HepG2 (cell line): ENCODE data around the gene BPIFB2. TPM values are rescaled to one million over a fixed set of nuclear protein-coding genes. Genes with fewer than 3 reads are reported as not detected.

Experiments
- CCDC6 ChIP-seq: sonication (generic); formaldehyde crosslinking; IDR thresholded peaks from 2 replicates; pipeline ENCODE4 v1.8.1; 2022; ENCODE audit warnings: mild to moderate bottlenecking, missing genetic modification reagents, moderate library complexity
- GRHL1 ChIP-seq: sonication (generic); formaldehyde crosslinking; conservative IDR thresholded peaks from 2 replicates; pipeline ENCODE4 v1.8.0; 2022; ENCODE audit warnings: missing genetic modification reagents
- GTF3A ChIP-seq: sonication (generic); formaldehyde crosslinking; conservative IDR thresholded peaks from 2 replicates; pipeline ENCODE4 v1.4.0; 2020; ENCODE audit warnings: mild to moderate bottlenecking, missing genetic modification reagents
- ISL2 ChIP-seq: sonication (generic); formaldehyde crosslinking; IDR thresholded peaks from 2 replicates; pipeline ENCODE4 v1.5.0; 2020; ENCODE audit warnings: missing genetic modification reagents
- JARID2 ChIP-seq: sonication (generic); formaldehyde crosslinking; IDR thresholded peaks from 2 replicates; pipeline ENCODE4 v1.8.1; 2023; ENCODE audit warnings: missing genetic modification reagents, inconsistent platforms; ENCODE audit not compliant: insufficient replicate concordance
- KLF15 ChIP-seq: sonication (generic); formaldehyde crosslinking; IDR thresholded peaks from 2 replicates; pipeline ENCODE4 v1.8.1; 2023; ENCODE audit warnings: borderline replicate concordance, mild to moderate bottlenecking, inconsistent platforms, missing genetic modification reagents, mixed read lengths
- MIER2 ChIP-seq: IDR thresholded peaks from 2 replicates; pipeline ENCODE4 v1.6.1; 2016; ENCODE audit warnings: missing biosample characterization, missing genetic modification reagents
- NFRKB ChIP-seq: fragments of 450-650 bp; IDR thresholded peaks from 2 replicates; pipeline ENCODE4 v1.6.1; 2017
- PHB2 ChIP-seq: fragments of 450-650 bp; IDR thresholded peaks from 2 replicates; pipeline ENCODE4 v1.6.1; 2018; ENCODE audit not compliant: partially characterized antibody
- PITX1 ChIP-seq: sonication (generic); formaldehyde crosslinking; IDR thresholded peaks from 2 replicates; pipeline ENCODE4 v1.5.1; 2020; ENCODE audit warnings: mild to moderate bottlenecking, missing genetic modification reagents
- SP4 ChIP-seq: sonication (generic); formaldehyde crosslinking; IDR thresholded peaks from 2 replicates; pipeline ENCODE4 v1.8.1; 2023; ENCODE audit warnings: mild to moderate bottlenecking, missing genetic modification reagents
- SRF ChIP-seq: IDR thresholded peaks from 2 replicates; pipeline ENCODE4 v1.6.1; 2011; ENCODE audit warnings: mild to moderate bottlenecking, low read depth, low read length, moderate library complexity
- TBL1XR1 ChIP-seq: fragments of 150-350 bp; IDR thresholded peaks from 2 replicates; pipeline ENCODE4 v1.6.1; 2014; ENCODE audit warnings: borderline replicate concordance, low read length; ENCODE audit not compliant: partially characterized antibody
- ZBTB43 ChIP-seq: sonication (generic); formaldehyde crosslinking; conservative IDR thresholded peaks from 2 replicates; pipeline ENCODE4 v1.4.0; 2020; ENCODE audit warnings: missing genetic modification reagents
- ZBTB46 ChIP-seq: sonication (generic); formaldehyde crosslinking; IDR thresholded peaks from 2 replicates; pipeline ENCODE4 v1.4.0; 2020; ENCODE audit warnings: mild to moderate bottlenecking, missing genetic modification reagents, borderline replicate concordance
- ZFP91 ChIP-seq: sonication (generic); formaldehyde crosslinking; IDR thresholded peaks from 2 replicates; pipeline ENCODE4 v1.9.0; 2022; ENCODE audit warnings: missing genetic modification reagents, mild to moderate bottlenecking, borderline replicate concordance
- ZIK1 ChIP-seq: sonication (generic); formaldehyde crosslinking; IDR thresholded peaks from 2 replicates; pipeline ENCODE4 v1.5.0; 2020; ENCODE audit warnings: mild to moderate bottlenecking, low read depth, missing genetic modification reagents, borderline replicate concordance
- ZNF24 ChIP-seq: fragments of 450-650 bp; IDR thresholded peaks from 2 replicates; pipeline ENCODE4 v1.6.1; 2017; ENCODE audit warnings: antibody characterized with exemption, mild to moderate bottlenecking
- ZNF282 ChIP-seq: fragments of 450-650 bp; IDR thresholded peaks from 2 replicates; pipeline ENCODE4 v1.6.1; 2018; ENCODE audit not compliant: partially characterized antibody
- ZNF496 ChIP-seq: sonication (generic); formaldehyde crosslinking; IDR thresholded peaks from 2 replicates; pipeline ENCODE4 v1.8.1; 2023; ENCODE audit warnings: mild to moderate bottlenecking, moderate library complexity, missing genetic modification reagents; ENCODE audit not compliant: insufficient replicate concordance
- ZNF552 ChIP-seq: sonication (generic); formaldehyde crosslinking; IDR thresholded peaks from 2 replicates; pipeline ENCODE4 v1.9.0; 2022; ENCODE audit warnings: missing genetic modification reagents, mild to moderate bottlenecking, borderline replicate concordance
- ZNF746 ChIP-seq: sonication (generic); formaldehyde crosslinking; IDR thresholded peaks from 2 replicates; pipeline ENCODE4 v1.8.0; 2022; ENCODE audit warnings: mild to moderate bottlenecking, missing genetic modification reagents
- ZNF75D ChIP-seq: sonication (generic); formaldehyde crosslinking; IDR thresholded peaks from 2 replicates; pipeline ENCODE4 v1.8.1; 2023; ENCODE audit warnings: missing genetic modification reagents, mild to moderate bottlenecking, borderline replicate concordance
- polyA plus RNA-seq, 8 experiments: library from polyadenylated mRNA; depleted of rRNA in 3 of 8; stranded (reverse) in 7 of 8; unstranded in 1 of 8; fragments of >200 nt; fragmentation: Illumina TruSeq in 4 of 8; extraction: Trizol in 4 of 8; gene quantifications; 2 replicates each; pipeline versions ENCODE4 v1.2.1 to v1.2.3, GENCODE V29; 2011 to 2016; ENCODE audit warnings: low read depth in 4 of 8, missing spikeins in 1 of 8, mixed read lengths in 1 of 8; ENCODE audit not compliant: insufficient read depth in 1 of 8
- total RNA-seq, 5 experiments: library from RNA; depleted of rRNA; stranded (reverse); fragments of >200 nt; fragmentation: Illumina TruSeq; extraction: Trizol; gene quantifications; 2 replicates each; pipeline ENCODE4 v1.2.3, GENCODE V29; 2016; ENCODE audit warnings: low read depth in 1 of 5

Gene BPIFB2
- total and polyA plus RNA-seq, 2 of the 13 experiments (the other 11 are each of a cell fraction or from before 2014, with no cell fraction given), result 54.5 to 902 TPM

GRCh38 chr20:33009214-33010132 lies 2.0 kb downstream of the BPIFB2 start (continued):
- peak; percentile 96 for TF ChIP-seq ZFP91
- TF ChIP-seq GTF3A (CRISPR knock-in tag), result peak; percentile 99
- TF ChIP-seq NFRKB, result no peak
- no peak for TF ChIP-seq SRF
- TF ChIP-seq JARID2 (CRISPR knock-in tag), result peak; percentile 37
- TF ChIP-seq ZNF24, result peak; percentile 53; the same call in 1 of the 2 replicates
- TF ChIP-seq GRHL1 (CRISPR knock-in tag), result no peak
- TF ChIP-seq ZNF746, result peak; percentile 99
- peak; percentile 97 for TF ChIP-seq CCDC6 (CRISPR knock-in tag)
- no peak for TF ChIP-seq PHB2
- no peak for TF ChIP-seq TBL1XR1
- peak; percentile 95 for TF ChIP-seq PITX1
- peak; percentile 100 for TF ChIP-seq ZBTB46
- TF ChIP-seq ZNF282, result no peak
- TF ChIP-seq ZNF552 (CRISPR knock-in tag), result peak; percentile 92; the same call in 1 of the 2 replicates
- TF ChIP-seq ZNF496 (CRISPR knock-in tag), result no peak
- peak; percentile 84 for TF ChIP-seq SP4 (CRISPR knock-in tag)
- peak; percentile 87; the same call in 1 of the 2 replicates for TF ChIP-seq ZIK1
- peak; percentile 58 for TF ChIP-seq ZBTB43
- no peak; the same call in 1 of the 2 replicates for TF ChIP-seq KLF15 (CRISPR knock-in tag)
- TF ChIP-seq ISL2 (CRISPR knock-in tag), result peak; percentile 92
- TF ChIP-seq MIER2, result peak; percentile 89
- no peak for TF ChIP-seq ZNF75D (CRISPR knock-in tag)
